RWPE1 (cell line): ENCODE data around the gene CDK9.

Experiments used
- CTCF ChIA-PET: fragments of 350-600 bp; sonication (Branson Sonifier 250); formaldehyde crosslinking; extraction: SDS; loops from one replicate; lab custom pipeline; 2021; lab: Yijun Ruan, JAX
- POLR2A ChIA-PET: fragments of 400-600 bp; formaldehyde crosslinking; extraction: SDS; loops from one replicate; lab custom pipeline; 2020; ENCODE audit warnings: antibody characterized with exemption; ENCODE audit not compliant: low non-redundant PET; lab: Yijun Ruan, JAX
- DNase-seq: peaks from one replicate; pipeline ENCODE4 v3.0.0; 2012; ENCODE audit warnings: low spot score
- H3K27ac ChIP-seq: fragments of 450-650 bp; 2 replicates; pipeline ENCODE4 v1.5.1; 2017
- CTCF ChIP-seq: fragments of 450-650 bp; conservative IDR thresholded peaks from 2 replicates; pipeline ENCODE4 v1.5.1; 2017; ENCODE audit warnings: low read depth, mild to moderate bottlenecking

CDK9 gene

GRCh38 chr9:127790094-127790855 lies 4.4 kb downstream of the CDK9 start:
- H3K27ac ChIP-seq, result peak overlapping the region; percentile 66
- DNase-seq, result no peak
- ChIA-PET CTCF (interaction anchor here (0.6 to 0.9 kb wide), 3 partner anchors 21 to 215 kb away, joined by 3 to 4 read pairs (median 4); no protein-coding TSS in a partner anchor), POLR2A (no interaction called here)
- TF ChIP-seq CTCF, result no peak

GRCh38 chr9:127791085-127791484 lies 5.3 kb downstream of the CDK9 start:
- CTCF ChIA-PET, result interaction anchor here (0.6 to 0.9 kb wide), 2 partner anchors 79 to 216 kb away, joined by 3 to 4 read pairs; no protein-coding TSS in a partner anchor
- POLR2A ChIA-PET, result no interaction called here
- peak overlapping the region; percentile 66 for H3K27ac ChIP-seq
- no peak for DNase-seq
- no peak for TF ChIP-seq CTCF

DNA sequence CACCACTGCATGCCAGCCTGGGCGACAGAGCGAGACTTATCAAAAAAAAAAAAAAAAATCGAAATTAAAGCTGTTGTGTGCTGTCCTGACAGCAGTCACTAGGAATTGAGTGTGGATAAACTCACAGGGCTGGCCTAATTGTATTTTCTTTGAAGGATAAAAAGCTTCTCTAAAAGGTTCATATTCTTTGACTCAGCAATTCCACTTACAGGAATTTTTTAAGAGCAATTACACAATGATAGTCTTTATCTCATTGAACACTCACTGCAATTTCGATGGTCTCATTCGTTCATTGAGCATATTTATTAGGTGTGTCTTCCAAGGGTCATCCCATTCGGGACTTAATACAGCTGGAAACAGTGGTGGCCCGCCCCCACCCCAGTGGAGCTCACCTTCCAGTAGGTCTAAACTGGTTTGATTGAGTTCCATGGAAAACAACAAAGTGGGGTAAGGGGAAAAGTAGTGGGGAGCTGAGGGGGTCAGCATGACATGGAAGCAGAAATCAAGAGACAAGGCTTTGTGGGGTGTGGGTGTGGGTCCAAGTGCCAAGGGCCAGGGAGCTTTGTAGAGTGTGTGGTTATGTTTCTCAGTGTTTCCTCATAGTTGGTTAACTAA lies 6.7 kb downstream of the CDK9 start:
- H3K27ac ChIP-seq, result peak overlapping the region; percentile 66
- no peak for DNase-seq
- no peak for TF ChIP-seq CTCF
- POLR2A ChIA-PET, result interaction anchor here (0.6 to 0.7 kb wide), 3 partner anchors 21 to 106 kb away, joined by 3 to 9 read pairs (median 6); no protein-coding TSS in a partner anchor
- CTCF ChIA-PET, result interaction anchor here (0.6 to 2.0 kb wide), 6 partner anchors 11 to 129 kb away, joined by 3 to 12 read pairs (median 4); no protein-coding TSS in a partner anchor

DNA sequence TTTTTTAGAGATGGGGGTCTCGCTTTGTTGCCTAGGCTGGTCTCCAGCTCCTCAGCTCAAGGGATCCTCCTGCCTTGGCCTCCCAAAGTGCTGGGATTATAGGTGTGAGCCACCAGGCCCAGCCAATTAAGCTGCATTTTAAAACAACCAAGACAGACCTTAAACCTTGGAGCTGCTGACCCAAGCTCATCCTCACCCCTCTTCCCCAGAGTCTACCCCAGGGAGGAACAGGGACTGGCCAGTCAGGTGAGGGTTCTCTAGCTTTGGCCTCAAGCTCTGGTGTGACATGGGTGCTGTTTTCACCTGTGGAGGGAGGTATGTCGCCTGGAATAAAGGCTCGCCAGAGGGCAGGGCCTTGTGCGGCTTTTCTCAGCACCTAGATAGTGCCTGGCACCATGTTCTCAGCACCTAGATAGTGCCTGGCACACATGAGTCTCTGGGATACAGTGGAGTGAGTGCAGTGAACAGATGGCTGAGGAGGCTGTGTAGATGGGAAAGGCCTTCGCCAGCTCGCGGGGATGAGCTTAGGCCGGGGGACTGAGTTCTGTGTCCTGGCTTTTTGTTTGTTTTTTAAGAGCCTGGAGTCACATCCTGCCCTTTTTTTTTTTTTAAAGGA lies 7.4 kb downstream of the CDK9 start:
- peak overlapping the region; percentile 66 for H3K27ac ChIP-seq
- no peak for DNase-seq
- no peak for TF ChIP-seq CTCF
- POLR2A ChIA-PET, result interaction anchor here (0.6 to 0.7 kb wide), 2 partner anchors 20 to 126 kb away, joined by 4 to 9 read pairs; no protein-coding TSS in a partner anchor
- CTCF ChIA-PET, result interaction anchor here (0.6 to 2.0 kb wide), 5 partner anchors 8 to 128 kb away, joined by 3 to 12 read pairs (median 4); no protein-coding TSS in a partner anchor

GRCh38 chr9:127794001-127794791 lies 8.4 kb downstream of the CDK9 start:
- no peak for DNase-seq
- peak overlapping the region; percentile 66 for H3K27ac ChIP-seq
- CTCF ChIA-PET, result interaction anchor here (0.8 kb wide), 1 partner anchor 127 kb away, joined by 4 read pairs; no protein-coding TSS in a partner anchor
- POLR2A ChIA-PET, result no interaction called here
- TF ChIP-seq CTCF, result no peak
